Spleen (tissue), 11 donors: ENCODE results near the gene IL12RB2. TPM values are rescaled to one million over a fixed set of nuclear protein-coding genes. Genes with fewer than 3 reads are reported as not detected.

Source experiments
- DNase-seq: peaks from one replicate; pipeline ENCODE4 v3.0.0-alpha.2; 2020
- H3K27ac ChIP-seq, 8 donors: fragments of 200-600 bp; sonication (generic) in 7 of 8; 1 replicate in 4 of 8; 2 replicates in 4 of 8; pipeline versions ENCODE4 v1.5.0 to v1.8.0; 2016 to 2021; ENCODE audit warnings: inconsistent platforms in 4 of 8, mild to moderate bottlenecking in 4 of 8, moderate library complexity in 1 of 8
- H3K27me3 ChIP-seq, 7 donors: fragments of 200-600 bp; sonication (generic) in 6 of 7; replicated peaks in 1 of 7; 1 replicate in 4 of 7; 2 replicates in 3 of 7; pipeline versions ENCODE4 v1.5.0 to v1.8.0; 2016 to 2021; ENCODE audit warnings: inconsistent platforms in 3 of 7, mild to moderate bottlenecking in 1 of 7
- H3K36me3 ChIP-seq, 6 donors: fragments of 200-600 bp; sonication (generic) in 5 of 6; 1 replicate in 4 of 6; 2 replicates in 2 of 6; pipeline versions ENCODE4 v1.5.0 to v1.8.0; 2016 to 2021; ENCODE audit warnings: inconsistent platforms in 2 of 6
- H3K4me1 ChIP-seq, 6 donors: fragments of 200-600 bp; sonication (generic) in 5 of 6; 1 replicate in 3 of 6; 2 replicates in 3 of 6; pipeline versions ENCODE4 v1.5.0 to v1.8.0; 2016 to 2021; ENCODE audit warnings: inconsistent platforms in 3 of 6
- H3K4me3 ChIP-seq, 8 donors: fragments of 200-600 bp; sonication (generic) in 7 of 8; 1 replicate in 4 of 8; 2 replicates in 4 of 8; pipeline versions ENCODE4 v1.5.0 to v1.8.0; 2016 to 2021; ENCODE audit warnings: inconsistent platforms in 4 of 8, mild to moderate bottlenecking in 4 of 8, moderate library complexity in 2 of 8
- H3K9me3 ChIP-seq, 8 donors: fragments of 200-600 bp; sonication (generic) in 7 of 8; 1 replicate in 4 of 8; 2 replicates in 4 of 8; pipeline versions ENCODE4 v1.5.0 to v1.8.0; 2016 to 2021; ENCODE audit warnings: inconsistent platforms in 4 of 8
- POLR2A ChIP-seq, 3 donors: fragments of 450-650 bp; IDR thresholded peaks; one replicate each; pipeline ENCODE4 v1.5.1; 2017; ENCODE audit warnings: antibody characterized with exemption in 3 of 3, mild to moderate bottlenecking in 1 of 3
- POLR2AphosphoS5 ChIP-seq, 3 donors: sonication (generic); formaldehyde crosslinking; IDR thresholded peaks; one replicate each; pipeline ENCODE4 v1.5.1; 2017; ENCODE audit warnings: antibody characterized with exemption in 3 of 3
- WGBS, 5 donors: extraction: QIAGEN DNeasy Blood & Tissue Kit in 3 of 5; methylation state at CpG; one replicate each; pipeline versions ENCODE4 v1.1.5 to v1.1.7; 2013 to 2018; 5-methylcytosine and 5-hydroxymethylcytosine counted together
- intact Hi-C: fragments of 100-400 bp; cut with DNase I; formaldehyde crosslinking; loops from one replicate; pipeline ENCODE4 v1.15.0; 2023; ENCODE audit warnings: low total_unique reads
- polyA plus RNA-seq, 3 donors: library from polyadenylated mRNA; stranded (reverse); fragments of 200-250 nt; gene quantifications; one replicate each; pipeline ENCODE4 v1.2.1, GENCODE V29; 2013
- total RNA-seq, 7 donors: library from RNA; depleted of rRNA in 3 of 7; stranded (reverse); fragments of >200 nt in 3 of 7; fragmentation: NEBNext Ultra II Directional in 4 of 7; extraction: Animal tissue kit (Norgen Biotek cat#: 25700) in 4 of 7; gene quantifications; one replicate each; pipeline versions ENCODE4 v1.1.0 to v1.2.1, GENCODE V29; 2016 to 2021
- TF ChIP-seq, protein P1 (sequence below), 11 experiments: fragments of 200-600 bp in 7 of 11; fragments of 450-650 bp in 4 of 11; sonication (generic) in 4 of 11; IDR thresholded peaks in 8 of 11; conservative IDR thresholded peaks in 3 of 11; 1 replicate in 7 of 11; 2 replicates in 4 of 11; pipeline versions ENCODE4 v1.4.0 to v1.8.0; 2016 to 2021; ENCODE audit warnings: antibody characterized with exemption in 11 of 11, inconsistent platforms in 4 of 11, mild to moderate bottlenecking in 1 of 11
- donor health status: healthy with polysubstance abuse.
- donor health status: DM: no; HTN: no; CAD: no; lungs with moderate emphysema.
- donor health status: DM: no; HTN: no; CAD: no.
- donor health status: Bipolar disorder and iron deficiency.
- donor health status: healthy.
- donor health status: DM: no; HTN: no; CAD: no.
- donor health status: DM: yes; HTN: yes; CAD: no.

Gene IL12RB2
- total and polyA plus RNA-seq, 10 donors, result 0.17 to 6.0 (median 1.9) TPM

DNA sequence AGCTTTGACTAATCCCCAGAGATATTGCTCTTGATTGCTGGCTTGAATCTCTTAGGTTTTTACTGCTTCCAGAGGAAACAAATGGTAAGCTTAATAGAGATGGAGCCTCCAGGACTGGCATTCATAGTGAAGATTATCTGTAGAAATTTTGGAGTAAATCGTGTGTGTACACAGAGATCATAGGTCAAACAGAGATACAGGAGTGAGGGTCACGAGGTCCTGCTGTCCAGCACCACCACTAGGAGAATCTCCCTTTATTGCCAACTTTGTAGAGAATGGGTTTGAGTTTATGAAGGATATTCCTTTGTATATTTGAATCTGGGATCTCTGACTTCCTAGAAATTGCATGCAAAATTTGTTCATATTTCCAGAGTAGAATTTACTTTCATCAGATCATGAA, 130.3 kb downstream of the IL12RB2 start:
- no peak for TF ChIP-seq POLR2AphosphoS5 (IDR thresholded peaks at IDR 0.05)
- no peak for TF ChIP-seq POLR2A (IDR thresholded peaks at IDR 0.05)
- TF ChIP-seq, protein P1, sequence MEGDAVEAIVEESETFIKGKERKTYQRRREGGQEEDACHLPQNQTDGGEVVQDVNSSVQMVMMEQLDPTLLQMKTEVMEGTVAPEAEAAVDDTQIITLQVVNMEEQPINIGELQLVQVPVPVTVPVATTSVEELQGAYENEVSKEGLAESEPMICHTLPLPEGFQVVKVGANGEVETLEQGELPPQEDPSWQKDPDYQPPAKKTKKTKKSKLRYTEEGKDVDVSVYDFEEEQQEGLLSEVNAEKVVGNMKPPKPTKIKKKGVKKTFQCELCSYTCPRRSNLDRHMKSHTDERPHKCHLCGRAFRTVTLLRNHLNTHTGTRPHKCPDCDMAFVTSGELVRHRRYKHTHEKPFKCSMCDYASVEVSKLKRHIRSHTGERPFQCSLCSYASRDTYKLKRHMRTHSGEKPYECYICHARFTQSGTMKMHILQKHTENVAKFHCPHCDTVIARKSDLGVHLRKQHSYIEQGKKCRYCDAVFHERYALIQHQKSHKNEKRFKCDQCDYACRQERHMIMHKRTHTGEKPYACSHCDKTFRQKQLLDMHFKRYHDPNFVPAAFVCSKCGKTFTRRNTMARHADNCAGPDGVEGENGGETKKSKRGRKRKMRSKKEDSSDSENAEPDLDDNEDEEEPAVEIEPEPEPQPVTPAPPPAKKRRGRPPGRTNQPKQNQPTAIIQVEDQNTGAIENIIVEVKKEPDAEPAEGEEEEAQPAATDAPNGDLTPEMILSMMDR (IDR thresholded peaks at IDR 0.05 in 8 of 11, conservative IDR thresholded peaks at IDR 0.05 in 3 of 11), result no peak
- H3K27me3 ChIP-seq, result peaks cover 0 to 8% (median 0%) of the 10 kb centered on the region in 7 donors
- intact Hi-C loops, result no loop called here
- 64 to 96% (median 87%) methylated on average over 2 of the region's 2 CpGs for WGBS, 5 donors
- H3K9me3 ChIP-seq, result no peaks in the 10 kb centered on the region
- peaks cover 0 to 27% (median 10%) of the 10 kb centered on the region in 6 donors for H3K4me1 ChIP-seq
- DNase-seq, result no peak
- H3K4me3 ChIP-seq, result no peak overlapping the region
- no peak overlapping the region for H3K27ac ChIP-seq
- H3K36me3 ChIP-seq, result no peaks in the 10 kb centered on the region

DNA sequence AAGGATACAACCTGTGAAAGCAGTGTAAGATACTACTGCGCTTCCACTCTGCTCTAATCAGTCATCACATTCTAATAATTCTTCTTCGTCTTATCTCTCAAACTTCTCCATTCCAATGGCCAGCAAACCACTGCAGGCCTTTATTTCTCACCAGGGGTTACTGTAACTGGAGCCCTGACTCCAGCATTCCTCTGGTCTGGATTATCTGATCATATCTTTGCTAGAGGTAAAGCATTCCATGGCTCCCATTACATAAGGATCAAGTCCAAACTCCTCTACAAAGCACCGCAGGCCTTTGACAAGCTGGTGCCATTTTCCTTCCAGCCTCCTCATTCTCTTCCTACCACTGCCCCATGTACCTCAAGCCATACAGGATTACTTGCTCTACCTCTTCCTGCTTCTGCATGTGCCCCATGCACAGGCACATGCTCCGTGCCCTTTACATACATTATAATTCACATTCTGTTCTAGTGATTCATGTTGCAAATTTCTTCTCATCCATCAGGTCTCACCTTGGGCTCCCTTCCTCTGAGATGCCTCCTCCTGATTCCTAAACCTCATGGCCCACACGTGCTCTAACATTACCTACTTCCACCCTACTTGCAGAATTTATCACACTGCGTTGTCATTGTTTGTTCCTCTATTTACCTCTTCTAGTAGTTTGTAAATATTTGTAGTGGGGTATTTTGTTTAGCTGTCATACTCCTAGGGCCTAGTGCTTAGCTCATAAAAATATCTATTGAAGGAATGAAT, 131.8 kb downstream of the IL12RB2 start:
- Histone ChIP-seq H3K4me3 (no peak overlapping the region), H3K9me3 (no peaks in the 10 kb centered on the region), H3K36me3 (no peaks in the 10 kb centered on the region), H3K4me1 (peaks cover 0 to 17% (median 5%) of the 10 kb centered on the region in 6 donors), H3K27me3 (peaks cover 0 to 22% (median 0%) of the 10 kb centered on the region in 7 donors), H3K27ac (no peak overlapping the region)
- DNase-seq, result no peak
- intact Hi-C loops, result no loop called here
- TF ChIP-seq POLR2A (IDR thresholded peaks at IDR 0.05), result no peak
- no peak for TF ChIP-seq POLR2AphosphoS5 (IDR thresholded peaks at IDR 0.05)
- TF ChIP-seq, protein P1 (IDR thresholded peaks at IDR 0.05 in 8 of 11, conservative IDR thresholded peaks at IDR 0.05 in 3 of 11), result no peak
- WGBS, 5 donors, result 91 to 98% (median 94%) methylated on average over 6 of the region's 6 CpGs

DNA sequence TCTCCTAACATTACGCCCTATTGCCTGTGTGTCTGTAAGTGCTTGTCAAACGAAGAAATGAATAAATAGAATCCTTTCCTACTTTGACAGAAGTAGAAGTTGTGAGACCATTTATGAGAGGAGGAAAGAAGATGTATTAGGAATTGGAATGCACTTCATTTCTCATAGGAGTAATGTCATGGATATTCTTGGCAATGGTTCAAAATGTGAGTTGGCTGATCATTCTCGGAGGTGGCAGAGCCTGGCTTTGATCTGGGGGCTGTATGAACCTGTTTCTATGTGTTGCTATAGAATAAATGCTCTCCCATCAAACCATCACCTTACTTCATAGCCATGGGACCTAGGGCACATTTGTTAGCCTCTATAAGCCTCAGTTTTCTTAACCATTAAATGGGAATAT, 132.7 kb downstream of the IL12RB2 start:
- H3K27me3 ChIP-seq, result peaks cover 0 to 30% (median 0%) of the 10 kb centered on the region in 7 donors
- DNase-seq, result no peak
- WGBS, 5 donors, result 79 to 93% (median 87%) methylated on average over 3 of the region's 3 CpGs
- H3K36me3 ChIP-seq, result no peaks in the 10 kb centered on the region
- intact Hi-C loops, result no loop called here
- no peak overlapping the region for H3K4me3 ChIP-seq
- H3K27ac ChIP-seq, result no peak overlapping the region
- peaks cover 0 to 17% (median 5%) of the 10 kb centered on the region in 6 donors for H3K4me1 ChIP-seq
- TF ChIP-seq POLR2AphosphoS5 (IDR thresholded peaks at IDR 0.05), result no peak
- no peak for TF ChIP-seq POLR2A (IDR thresholded peaks at IDR 0.05)
- TF ChIP-seq, protein P1 (IDR thresholded peaks at IDR 0.05 in 8 of 11, conservative IDR thresholded peaks at IDR 0.05 in 3 of 11), result no peak
- no peaks in the 10 kb centered on the region for H3K9me3 ChIP-seq

DNA sequence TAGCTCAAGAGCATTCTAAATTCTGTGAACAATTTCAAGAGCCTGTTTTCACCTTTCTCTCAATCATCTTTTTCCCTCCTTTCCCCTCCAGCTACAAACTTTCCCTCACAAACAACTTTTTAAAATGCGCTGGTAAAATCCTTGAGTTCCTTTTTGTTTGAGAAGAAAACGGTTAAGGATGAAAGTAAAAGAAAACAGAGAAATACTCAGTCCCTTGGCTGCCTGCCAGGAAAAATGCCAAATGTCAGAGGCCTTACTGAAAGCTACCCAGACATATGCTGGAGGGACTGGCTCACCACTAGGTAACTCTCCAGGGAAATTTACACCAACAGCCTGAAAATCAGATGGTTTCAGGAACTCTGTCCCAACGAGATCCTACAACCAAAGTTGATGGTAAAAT, 133.5 kb downstream of the IL12RB2 start:
- H3K27ac ChIP-seq, result no peak overlapping the region
- 19 to 34% (median 28%) methylated on average over 3 of the region's 3 CpGs for WGBS, 5 donors

More for the DNA sequence above, 133.5 kb downstream of the IL12RB2 start:
- TF ChIP-seq POLR2AphosphoS5 (IDR thresholded peaks at IDR 0.05), result no peak
- TF ChIP-seq, protein P1 (IDR thresholded peaks at IDR 0.05 in 8 of 11, conservative IDR thresholded peaks at IDR 0.05 in 3 of 11), result no peak
- no peak for TF ChIP-seq POLR2A (IDR thresholded peaks at IDR 0.05)
- Histone ChIP-seq H3K4me1 (peaks cover 0 to 21% (median 8%) of the 10 kb centered on the region in 6 donors), H3K27me3 (peaks cover 0 to 38% (median 0%) of the 10 kb centered on the region in 7 donors), H3K9me3 (no peaks in the 10 kb centered on the region), H3K36me3 (no peaks in the 10 kb centered on the region), H3K4me3 (no peak overlapping the region)
- DNase-seq, result no peak
- intact Hi-C loops, result no loop called here
